Testis (tissue), 2 donors: ENCODE results near the gene RGS16.

Experiments
- POLR2A ChIP-seq: fragments of 450-650 bp; IDR thresholded peaks from one replicate; pipeline ENCODE4 v1.6.1; 2017; ENCODE audit warnings: antibody characterized with exemption, mild to moderate bottlenecking, moderate library complexity
- TF ChIP-seq, protein P1 (sequence below), 3 experiments: fragments of 450-650 bp in 2 of 3; fragments of 200-600 bp in 1 of 3; sonication (generic) in 1 of 3; IDR thresholded peaks; one replicate each; pipeline ENCODE4 v1.5.1; 2016 to 2019; ENCODE audit warnings: antibody characterized with exemption in 3 of 3, mild to moderate bottlenecking in 2 of 3, moderate library complexity in 1 of 3

DNA sequence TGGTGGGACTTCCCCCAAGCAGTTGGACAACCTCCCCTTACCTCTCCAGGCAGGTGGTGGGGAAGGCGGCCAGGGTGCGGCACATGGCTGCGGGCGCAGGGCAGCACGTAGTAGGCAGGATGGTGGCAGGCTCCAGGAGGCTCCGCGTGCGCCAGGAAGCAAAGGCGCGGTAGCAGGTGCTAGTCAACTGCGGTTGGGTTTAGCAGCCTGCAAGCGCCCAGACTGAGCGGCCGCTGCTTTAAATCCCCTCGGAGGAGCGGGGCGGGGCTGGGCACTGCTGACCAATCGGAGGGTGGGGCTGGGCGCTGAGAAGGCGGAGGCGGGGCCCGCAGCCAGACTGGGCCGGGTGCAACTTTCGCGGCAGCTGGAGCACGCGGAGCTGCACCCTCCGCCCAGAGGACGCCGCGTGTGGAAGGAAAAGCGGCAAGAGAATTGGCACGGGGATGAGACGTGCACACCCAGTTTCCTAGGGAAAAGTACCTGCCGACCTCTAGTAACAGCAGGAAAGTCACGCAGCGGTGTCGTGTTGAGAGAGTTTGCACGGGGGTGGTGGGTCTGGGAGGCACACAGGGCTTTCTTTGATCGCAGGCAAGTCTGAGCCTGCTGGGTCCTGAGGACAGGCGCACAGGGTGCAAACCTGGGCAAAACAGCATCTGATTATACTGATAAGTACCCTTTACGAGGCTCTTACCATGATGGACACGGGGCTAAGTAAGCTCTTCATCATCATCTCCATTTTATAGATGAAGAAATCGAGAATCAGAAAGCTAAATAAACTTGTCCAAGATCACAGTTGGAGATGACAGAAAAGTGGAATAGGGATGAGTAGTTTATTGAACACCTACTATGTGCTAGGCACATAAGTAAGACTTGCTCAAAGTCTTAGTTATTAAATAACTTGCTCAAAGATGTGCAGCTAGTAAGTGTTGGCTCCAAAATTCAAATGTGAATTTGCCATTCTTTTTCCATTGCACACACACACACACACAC, at the start of gene RGS16:
- TF ChIP-seq, protein P1, sequence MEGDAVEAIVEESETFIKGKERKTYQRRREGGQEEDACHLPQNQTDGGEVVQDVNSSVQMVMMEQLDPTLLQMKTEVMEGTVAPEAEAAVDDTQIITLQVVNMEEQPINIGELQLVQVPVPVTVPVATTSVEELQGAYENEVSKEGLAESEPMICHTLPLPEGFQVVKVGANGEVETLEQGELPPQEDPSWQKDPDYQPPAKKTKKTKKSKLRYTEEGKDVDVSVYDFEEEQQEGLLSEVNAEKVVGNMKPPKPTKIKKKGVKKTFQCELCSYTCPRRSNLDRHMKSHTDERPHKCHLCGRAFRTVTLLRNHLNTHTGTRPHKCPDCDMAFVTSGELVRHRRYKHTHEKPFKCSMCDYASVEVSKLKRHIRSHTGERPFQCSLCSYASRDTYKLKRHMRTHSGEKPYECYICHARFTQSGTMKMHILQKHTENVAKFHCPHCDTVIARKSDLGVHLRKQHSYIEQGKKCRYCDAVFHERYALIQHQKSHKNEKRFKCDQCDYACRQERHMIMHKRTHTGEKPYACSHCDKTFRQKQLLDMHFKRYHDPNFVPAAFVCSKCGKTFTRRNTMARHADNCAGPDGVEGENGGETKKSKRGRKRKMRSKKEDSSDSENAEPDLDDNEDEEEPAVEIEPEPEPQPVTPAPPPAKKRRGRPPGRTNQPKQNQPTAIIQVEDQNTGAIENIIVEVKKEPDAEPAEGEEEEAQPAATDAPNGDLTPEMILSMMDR (IDR thresholded peaks at IDR 0.05), result no peak
- TF ChIP-seq POLR2A, result no peak
